ENCODE results near the gene PURB.

PURB gene

GRCh38 chr7:44838751-44839150 is 46.6 kb downstream of the PURB start:
- no peak overlapping the region for H3K4me3 ChIP-seq
- no peak for TF ChIP-seq CTCF (IDR thresholded peaks at IDR 0.05)
- no peak for DNase-seq (ENCODE audit: low spot score)
- no peak overlapping the region for H3K27ac ChIP-seq

GRCh38 chr7:44827567-44827966 is 57.8 kb downstream of the PURB start:
- no peak for DNase-seq (ENCODE audit: low spot score)
- no peak for TF ChIP-seq CTCF (IDR thresholded peaks at IDR 0.05)
- no peak overlapping the region for H3K27ac ChIP-seq
- no peak overlapping the region for H3K4me3 ChIP-seq

All from coronary artery (tissue), 2 donors.